ENCODE measurements around the gene FCRLA.

DNA sequence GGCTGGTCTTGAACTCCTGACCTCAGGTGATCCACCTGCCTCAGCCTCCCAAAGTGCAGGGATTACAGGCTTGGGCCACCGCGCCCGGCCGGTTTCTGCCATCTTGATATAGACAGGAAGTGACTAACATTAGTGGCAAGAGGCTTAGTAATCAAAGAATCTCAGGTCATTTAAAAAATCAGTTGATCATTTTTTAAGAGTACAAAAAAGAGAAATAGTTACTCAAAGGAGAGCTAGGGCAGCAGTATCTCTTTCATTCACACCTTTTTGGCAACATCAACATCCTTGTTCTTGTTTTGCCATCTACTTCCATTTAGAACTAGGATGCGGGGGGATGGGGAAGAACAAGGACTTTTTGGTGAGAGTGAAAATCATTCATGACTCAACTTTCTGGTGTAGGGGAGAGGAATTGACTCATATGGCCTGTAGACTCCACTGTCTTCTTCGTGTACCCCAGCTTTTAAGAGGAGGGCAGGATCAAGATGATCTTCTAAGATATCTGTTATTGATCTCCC is 23.1 kb downstream of the FCRLA start:
- TF ChIP-seq POLR2AphosphoS5 (IDR thresholded peaks at IDR 0.05; ENCODE audit: low read depth, low read length) = no peak
- no peak for TF ChIP-seq CTCF (IDR thresholded peaks at IDR 0.05)
- TF ChIP-seq SIN3A (IDR thresholded peaks at IDR 0.05; ENCODE audit: borderline replicate concordance, insufficient read depth, low read depth, low read length) = no peak

All from Panc1 (cell line).